HCT116 (cell line): ENCODE results near the gene PLAGL1. TPM values are rescaled to one million over a fixed set of nuclear protein-coding genes. Genes with fewer than 3 reads are reported as not detected.

Experiments used
- ATAC-seq: fragments of 200-7000 bp; cut with Tn5 transposase; 2 replicates; pipeline ENCODE4 v1.9.1; 2020; ENCODE audit warnings: mild to moderate bottlenecking, moderate library complexity
- BruUV-seq: library from RNA; stranded (reverse); fragments of 400-500 nt; replicated peaks from 2 replicates; lab custom pipeline; 2021; lab: Mats Ljungman, UMichigan
- CTCF ChIA-PET: fragments of 300-600 bp; sonication (Branson Sonifier 250); formaldehyde crosslinking; loops from one replicate; lab custom pipeline; 2021; ENCODE audit warnings: antibody characterized with exemption; lab: Charles Lee
- POLR2A ChIA-PET: fragments of 300-600, 350-600 bp; sonication (Branson Sonifier 250); formaldehyde crosslinking; loops from one replicate; lab custom pipeline; 2021; ENCODE audit warnings: antibody characterized with exemption; lab: Charles Lee
- RAD21 ChIA-PET, 2 experiments: fragments of 300-600 bp; sonication (Branson Sonifier 250); formaldehyde crosslinking; loops; one replicate each; lab custom pipeline; 2023; ENCODE audit warnings: low total read pairs in 2 of 2; ENCODE audit not compliant: uncharacterized antibody in 2 of 2, unreplicated experiment in 2 of 2, low non-redundant PET in 1 of 2; lab: Charles Lee
- DNase-seq: peaks from one replicate; pipeline ENCODE4 v3.0.0-alpha.2; 2010; ENCODE audit warnings: low read depth, low spot score
- H2AFZ ChIP-seq: fragments of 200-600 bp; shearing (Covaris generic), sonication (generic); 2 replicates; pipeline ENCODE4 v1.6.1; 2017; ENCODE audit warnings: low read depth, mixed run types, mixed read lengths, antibody characterized with exemption, low read length; ENCODE audit not compliant: poor library complexity, severe bottlenecking
- H3K27ac ChIP-seq: 2 replicates; pipeline ENCODE4 v1.5.1; 2012; ENCODE audit warnings: low read depth, low read length
- H3K27me3 ChIP-seq: fragments of 200-600 bp; sonication (generic); 2 replicates; pipeline ENCODE4 v1.6.1; 2016; ENCODE audit warnings: mixed run types, low read length, mixed read lengths; ENCODE audit not compliant: insufficient read depth
- H3K36me3 ChIP-seq, 2 experiments: fragments of 200-500 bp in 1 of 2; fragments of 200-600 bp in 1 of 2; sonication (Bioruptor generic) in 1 of 2; sonication (generic) in 1 of 2; 2 replicates each; pipeline versions ENCODE4 v1.5.1 to v1.6.1; 2014 to 2016; ENCODE audit warnings: low read length in 2 of 2, inconsistent platforms in 1 of 2, mixed read lengths in 1 of 2, mixed run types in 1 of 2; ENCODE audit not compliant: insufficient read depth in 2 of 2, control insufficient read depth in 1 of 2
- H3K4me1 ChIP-seq, 2 experiments: fragments of 200-600 bp in 1 of 2; sonication (generic) in 1 of 2; 2 replicates each; pipeline versions ENCODE4 v1.5.1 to v1.6.1; 2012 to 2017; ENCODE audit warnings: low read length in 2 of 2, inconsistent platforms in 1 of 2, mild to moderate bottlenecking in 1 of 2, mixed read lengths in 1 of 2, mixed run types in 1 of 2, moderate library complexity in 1 of 2; ENCODE audit not compliant: insufficient read depth in 2 of 2, control insufficient read depth in 1 of 2
- H3K4me2 ChIP-seq: fragments of 200-600 bp; sonication (generic); 2 replicates; pipeline ENCODE4 v1.6.1; 2017; ENCODE audit warnings: mixed run types, low read length, mixed read lengths
- H3K4me3 ChIP-seq, 2 experiments: fragments of 200-600 bp in 1 of 2; sonication (generic) in 1 of 2; replicated peaks in 1 of 2; 2 replicates each; pipeline ENCODE4 v1.5.1; 2011 to 2016; ENCODE audit warnings: low read length in 2 of 2, control low read depth in 1 of 2, low read depth in 1 of 2, mild to moderate bottlenecking in 1 of 2, mixed read lengths in 1 of 2, mixed run types in 1 of 2
- H3K79me2 ChIP-seq: fragments of 200-600 bp; sonication (generic); 2 replicates; pipeline ENCODE4 v1.6.1; 2017; ENCODE audit warnings: mild to moderate bottlenecking, mixed run types, low read length, moderate library complexity, mixed read lengths; ENCODE audit not compliant: insufficient read depth
- H3K9ac ChIP-seq: fragments of 200-600 bp; sonication (generic); 2 replicates; pipeline ENCODE4 v1.6.1; 2016; ENCODE audit warnings: low read length, mixed read lengths
- H3K9me2 ChIP-seq: fragments of 200-600 bp; sonication (generic), shearing (Covaris generic); 2 replicates; pipeline ENCODE4 v1.6.1; 2017; ENCODE audit warnings: mixed run types, mild to moderate bottlenecking, moderate library complexity; ENCODE audit not compliant: insufficient read depth
- H3K9me3 ChIP-seq, 2 experiments: fragments of 200-500 bp in 1 of 2; fragments of 200-600 bp in 1 of 2; sonication (Bioruptor generic) in 1 of 2; sonication (generic) in 1 of 2; 2 replicates each; pipeline ENCODE4 v1.6.1; 2014 to 2017; ENCODE audit warnings: low read length in 2 of 2, mixed read lengths in 2 of 2, inconsistent platforms in 1 of 2, low read depth in 1 of 2, mild to moderate bottlenecking in 1 of 2, mixed run types in 1 of 2, moderate library complexity in 1 of 2; ENCODE audit not compliant: control insufficient read depth in 1 of 2, insufficient read depth in 1 of 2
- H4K20me1 ChIP-seq: fragments of 200-600 bp; sonication (generic), shearing (Covaris generic); 2 replicates; pipeline ENCODE4 v1.6.1; 2017; ENCODE audit warnings: mixed run types, mild to moderate bottlenecking, moderate library complexity; ENCODE audit not compliant: insufficient read depth
- CBX3 ChIP-seq: IDR thresholded peaks from 2 replicates; pipeline ENCODE4 v1.6.1; 2012; ENCODE audit warnings: low read depth
- CEBPB ChIP-seq: IDR thresholded peaks from 2 replicates; pipeline ENCODE4 v1.6.1; 2012; ENCODE audit warnings: low read depth
- EGR1 ChIP-seq: IDR thresholded peaks from 2 replicates; pipeline ENCODE4 v1.6.1; 2012; ENCODE audit warnings: low read depth
- ELF1 ChIP-seq: IDR thresholded peaks from 2 replicates; pipeline ENCODE4 v1.6.1; 2012; ENCODE audit warnings: low read depth, borderline replicate concordance
- EZH2 ChIP-seq: fragments of 200-600 bp; sonication (generic); IDR thresholded peaks from 2 replicates; pipeline ENCODE4 v1.6.1; 2017; ENCODE audit warnings: antibody characterized with exemption, mixed run types
- EZH2phosphoT487 ChIP-seq: fragments of 200-600 bp; IDR thresholded peaks from 2 replicates; pipeline ENCODE4 v1.6.1; 2018; ENCODE audit warnings: antibody characterized with exemption, borderline replicate concordance
- FOSL1 ChIP-seq: IDR thresholded peaks from 2 replicates; pipeline ENCODE4 v1.6.1; 2012; ENCODE audit warnings: low read depth
- JUND ChIP-seq: IDR thresholded peaks from 2 replicates; pipeline ENCODE4 v1.6.1; 2012
- POLR2A ChIP-seq: IDR thresholded peaks from 2 replicates; pipeline ENCODE4 v1.7.0; 2011; ENCODE audit warnings: borderline replicate concordance; ENCODE audit not compliant: insufficient read depth, insufficient read length; ENCODE audit errors: extremely low read depth
- POLR2AphosphoS5 ChIP-seq: IDR thresholded peaks from 2 replicates; pipeline ENCODE4 v1.6.1; 2011; ENCODE audit warnings: mild to moderate bottlenecking, low read depth, low read length, moderate library complexity
- RAD21 ChIP-seq: IDR thresholded peaks from 2 replicates; pipeline ENCODE4 v1.6.1; 2012; ENCODE audit warnings: low read depth, mild to moderate bottlenecking
- SIN3A ChIP-seq: IDR thresholded peaks from 2 replicates; pipeline ENCODE4 v1.6.1; 2012; ENCODE audit warnings: low read depth
- SRF ChIP-seq: IDR thresholded peaks from 2 replicates; pipeline ENCODE4 v1.6.1; 2012; ENCODE audit warnings: low read depth
- TCF7L2 ChIP-seq: IDR thresholded peaks from 2 replicates; pipeline ENCODE4 v1.7.0; 2011; ENCODE audit warnings: borderline replicate concordance, inconsistent platforms; ENCODE audit not compliant: insufficient read depth, insufficient read length; ENCODE audit errors: extremely low read depth
- YY1 ChIP-seq: IDR thresholded peaks from 2 replicates; pipeline ENCODE4 v1.6.1; 2011; ENCODE audit warnings: low read length, low read depth, moderate library complexity, mild to moderate bottlenecking; ENCODE audit not compliant: insufficient replicate concordance; ENCODE audit errors: extremely low read depth
- ZNF274 ChIP-seq: fragments of 200-500 bp; sonication (Bioruptor generic); IDR thresholded peaks from 2 replicates; pipeline ENCODE4 v1.6.1; 2014; ENCODE audit warnings: mild to moderate bottlenecking, low read depth, low read length, inconsistent platforms
- intact Hi-C: fragments of 100-400 bp; cut with micrococcal nuclease; formaldehyde crosslinking; loops from 2 replicates; pipeline ENCODE4 v1.10.0; 2022
- total RNA-seq: library from RNA; stranded (reverse); gene quantifications from one replicate; pipeline ENCODE4 v1.2.1, GENCODE V29; 2021; ENCODE audit not compliant: unreplicated experiment
- TF ChIP-seq, protein P1 (sequence below), 3 experiments: fragments of 200-600 bp in 1 of 3; sonication (generic) in 1 of 3; IDR thresholded peaks in 2 of 3; conservative IDR thresholded peaks in 1 of 3; 2 replicates each; pipeline ENCODE4 v1.5.1; 2012 to 2017; ENCODE audit warnings: low read depth in 2 of 3, low read length in 2 of 3, antibody characterized with exemption in 1 of 3, borderline replicate concordance in 1 of 3, control low read depth in 1 of 3, mild to moderate bottlenecking in 1 of 3, mixed read lengths in 1 of 3, mixed run types in 1 of 3, moderate library complexity in 1 of 3; ENCODE audit not compliant: insufficient read depth in 1 of 3
- TF ChIP-seq, protein P2 (sequence below): IDR thresholded peaks from 2 replicates; pipeline ENCODE4 v1.6.1; 2012; ENCODE audit warnings: low read depth
- TF ChIP-seq, protein P3 (sequence below): IDR thresholded peaks from 2 replicates; pipeline ENCODE4 v1.6.1; 2012
- TF ChIP-seq, protein P4 (sequence below): IDR thresholded peaks from 2 replicates; pipeline ENCODE4 v1.6.1; 2012

The PLAGL1 gene
- total RNA-seq, 1 experiment from 2014 or later = 35.6 TPM

DNA sequence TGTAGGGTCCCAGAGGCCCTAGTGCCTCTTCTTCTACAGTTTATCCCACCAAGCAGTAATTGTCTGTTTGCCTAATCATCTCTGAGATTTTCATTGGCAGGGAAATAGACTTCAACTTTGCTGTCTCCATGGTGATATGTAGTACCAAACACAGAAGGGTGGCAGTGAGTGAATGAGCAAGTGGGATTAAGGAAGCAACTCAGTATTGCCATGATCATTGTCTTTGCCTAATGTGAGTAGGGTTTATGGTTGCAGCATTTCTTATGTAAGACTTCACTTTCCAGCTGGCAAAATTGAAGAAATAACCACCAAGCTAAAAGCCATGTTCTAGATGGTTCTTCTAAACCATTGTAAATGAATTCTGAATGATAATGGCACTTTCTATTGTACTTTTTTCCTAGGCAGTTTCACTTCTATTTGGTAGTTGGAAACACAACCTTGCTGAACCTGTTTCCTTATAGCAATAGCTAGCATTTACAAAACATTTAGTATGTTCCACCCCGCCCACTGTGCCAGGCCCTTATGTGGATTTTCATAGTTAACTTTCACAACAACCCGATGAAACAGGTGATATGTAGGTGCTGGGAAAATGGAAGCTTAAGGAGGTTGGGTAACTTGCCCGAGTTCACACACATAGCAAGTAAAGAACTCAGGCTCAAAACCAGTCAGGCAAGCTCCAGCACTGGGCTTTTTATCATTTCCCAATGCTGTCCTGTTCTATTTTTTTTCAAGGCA lies 111.8 kb downstream of the PLAGL1 start:
- no peak for DNase-seq
- CTCF ChIA-PET = no interaction called here
- no peak overlapping the region for H2AFZ ChIP-seq
- intact Hi-C loops = no loop called here
- POLR2A ChIA-PET = no interaction called here
- no peak overlapping the region for H3K9ac ChIP-seq
- no peaks in the 10 kb centered on the region for H4K20me1 ChIP-seq
- no peaks in the 10 kb centered on the region for H3K79me2 ChIP-seq
- ATAC-seq = no peak
- BruUV-seq = no TSS peak
- TF ChIP-seq SIN3A = no peak
- TF ChIP-seq, protein P1, sequence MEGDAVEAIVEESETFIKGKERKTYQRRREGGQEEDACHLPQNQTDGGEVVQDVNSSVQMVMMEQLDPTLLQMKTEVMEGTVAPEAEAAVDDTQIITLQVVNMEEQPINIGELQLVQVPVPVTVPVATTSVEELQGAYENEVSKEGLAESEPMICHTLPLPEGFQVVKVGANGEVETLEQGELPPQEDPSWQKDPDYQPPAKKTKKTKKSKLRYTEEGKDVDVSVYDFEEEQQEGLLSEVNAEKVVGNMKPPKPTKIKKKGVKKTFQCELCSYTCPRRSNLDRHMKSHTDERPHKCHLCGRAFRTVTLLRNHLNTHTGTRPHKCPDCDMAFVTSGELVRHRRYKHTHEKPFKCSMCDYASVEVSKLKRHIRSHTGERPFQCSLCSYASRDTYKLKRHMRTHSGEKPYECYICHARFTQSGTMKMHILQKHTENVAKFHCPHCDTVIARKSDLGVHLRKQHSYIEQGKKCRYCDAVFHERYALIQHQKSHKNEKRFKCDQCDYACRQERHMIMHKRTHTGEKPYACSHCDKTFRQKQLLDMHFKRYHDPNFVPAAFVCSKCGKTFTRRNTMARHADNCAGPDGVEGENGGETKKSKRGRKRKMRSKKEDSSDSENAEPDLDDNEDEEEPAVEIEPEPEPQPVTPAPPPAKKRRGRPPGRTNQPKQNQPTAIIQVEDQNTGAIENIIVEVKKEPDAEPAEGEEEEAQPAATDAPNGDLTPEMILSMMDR (IDR thresholded peaks at IDR 0.05 in 2 of 3, conservative IDR thresholded peaks at IDR 0.05 in 1 of 3; ENCODE audit: borderline replicate concordance in 1 of 3, insufficient read depth in 1 of 3, low read depth in 2 of 3, low read length in 2 of 3) = no peak
- no peak for TF ChIP-seq RAD21
- no peak for TF ChIP-seq POLR2AphosphoS5
- TF ChIP-seq CBX3 = no peak
- no peak for TF ChIP-seq EGR1
- TF ChIP-seq ELF1 = no peak
- no peak for TF ChIP-seq FOSL1
- no peak for TF ChIP-seq JUND
- no peak for TF ChIP-seq SRF
- TF ChIP-seq, protein P2, sequence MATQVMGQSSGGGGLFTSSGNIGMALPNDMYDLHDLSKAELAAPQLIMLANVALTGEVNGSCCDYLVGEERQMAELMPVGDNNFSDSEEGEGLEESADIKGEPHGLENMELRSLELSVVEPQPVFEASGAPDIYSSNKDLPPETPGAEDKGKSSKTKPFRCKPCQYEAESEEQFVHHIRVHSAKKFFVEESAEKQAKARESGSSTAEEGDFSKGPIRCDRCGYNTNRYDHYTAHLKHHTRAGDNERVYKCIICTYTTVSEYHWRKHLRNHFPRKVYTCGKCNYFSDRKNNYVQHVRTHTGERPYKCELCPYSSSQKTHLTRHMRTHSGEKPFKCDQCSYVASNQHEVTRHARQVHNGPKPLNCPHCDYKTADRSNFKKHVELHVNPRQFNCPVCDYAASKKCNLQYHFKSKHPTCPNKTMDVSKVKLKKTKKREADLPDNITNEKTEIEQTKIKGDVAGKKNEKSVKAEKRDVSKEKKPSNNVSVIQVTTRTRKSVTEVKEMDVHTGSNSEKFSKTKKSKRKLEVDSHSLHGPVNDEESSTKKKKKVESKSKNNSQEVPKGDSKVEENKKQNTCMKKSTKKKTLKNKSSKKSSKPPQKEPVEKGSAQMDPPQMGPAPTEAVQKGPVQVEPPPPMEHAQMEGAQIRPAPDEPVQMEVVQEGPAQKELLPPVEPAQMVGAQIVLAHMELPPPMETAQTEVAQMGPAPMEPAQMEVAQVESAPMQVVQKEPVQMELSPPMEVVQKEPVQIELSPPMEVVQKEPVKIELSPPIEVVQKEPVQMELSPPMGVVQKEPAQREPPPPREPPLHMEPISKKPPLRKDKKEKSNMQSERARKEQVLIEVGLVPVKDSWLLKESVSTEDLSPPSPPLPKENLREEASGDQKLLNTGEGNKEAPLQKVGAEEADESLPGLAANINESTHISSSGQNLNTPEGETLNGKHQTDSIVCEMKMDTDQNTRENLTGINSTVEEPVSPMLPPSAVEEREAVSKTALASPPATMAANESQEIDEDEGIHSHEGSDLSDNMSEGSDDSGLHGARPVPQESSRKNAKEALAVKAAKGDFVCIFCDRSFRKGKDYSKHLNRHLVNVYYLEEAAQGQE = no peak
- no peak for TF ChIP-seq ZNF274
- TF ChIP-seq, protein P3, sequence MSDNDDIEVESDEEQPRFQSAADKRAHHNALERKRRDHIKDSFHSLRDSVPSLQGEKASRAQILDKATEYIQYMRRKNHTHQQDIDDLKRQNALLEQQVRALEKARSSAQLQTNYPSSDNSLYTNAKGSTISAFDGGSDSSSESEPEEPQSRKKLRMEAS = no peak
- no peak for TF ChIP-seq YY1
- TF ChIP-seq, protein P4, sequence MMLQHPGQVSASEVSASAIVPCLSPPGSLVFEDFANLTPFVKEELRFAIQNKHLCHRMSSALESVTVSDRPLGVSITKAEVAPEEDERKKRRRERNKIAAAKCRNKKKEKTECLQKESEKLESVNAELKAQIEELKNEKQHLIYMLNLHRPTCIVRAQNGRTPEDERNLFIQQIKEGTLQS = no peak
- TF ChIP-seq POLR2A = no peak
- no peak for TF ChIP-seq CEBPB
- no peak for TF ChIP-seq TCF7L2
- no peak for TF ChIP-seq EZH2
- TF ChIP-seq EZH2phosphoT487 = no peak
- no peaks in the 10 kb centered on the region for H3K4me1 ChIP-seq
- H3K9me3 ChIP-seq = no peaks in the 10 kb centered on the region
- H3K4me2 ChIP-seq = no peak overlapping the region
- no peaks in the 10 kb centered on the region for H3K27me3 ChIP-seq
- no peak overlapping the region for H3K27ac ChIP-seq
- H3K9me2 ChIP-seq = no peaks in the 10 kb centered on the region
- H3K4me3 ChIP-seq = no peak overlapping the region
- no peaks in the 10 kb centered on the region for H3K36me3 ChIP-seq
- RAD21 ChIA-PET = no interaction called here
